ENCODE measurements around the gene SERTM1.

- TF ChIP-seq POLR2AphosphoS5 (IDR thresholded peaks at IDR 0.05; ENCODE audit: low read depth, low read length) (no peak), TAF1 (IDR thresholded peaks at IDR 0.05; ENCODE audit: borderline replicate concordance, low read depth, low read length) (no peak)
Measured at GRCh38 chr13:36696410-36697010, 22.7 kb downstream of the SERTM1 start.

All from GM12892 (cell line).